ENCODE results near the gene CALML5. TPM values are rescaled to one million over a fixed set of nuclear protein-coding genes. Genes with fewer than 3 reads are reported as not detected.

The CALML5 gene
- total and polyA plus RNA-seq, 2 of the 4 experiments (the other 2 are of a cell fraction) = not detected

GRCh38 chr10:5458949-5459747, 40.2 kb downstream of the CALML5 start:
- Histone ChIP-seq H2BK20ac (ENCODE audit: low read depth, low read length) (no peak overlapping the region), H3K4me3 (ENCODE audit: insufficient read depth, low read depth, low read length) (no peak overlapping the region), H2BK5ac (ENCODE audit: low read depth, low read length, poor library complexity, severe bottlenecking) (no peak overlapping the region), H4K8ac (ENCODE audit: low read depth in 2 of 2, low read length in 2 of 2) (no peak overlapping the region), H2AK5ac (ENCODE audit: low read depth, low read length) (no peak overlapping the region), H3K14ac (replicated peaks; ENCODE audit: low read depth, low read length) (no peak overlapping the region), H3K9ac (ENCODE audit: low read depth, low read length) (no peak overlapping the region), H3K79me1 (ENCODE audit: low read depth in 1 of 2, low read length in 2 of 2) (peaks cover 5 to 7% of the 10 kb centered on the region in 2 experiments; a peak in 2 of 4 replicates), H2AFZ (replicated peaks; ENCODE audit: low read length, poor library complexity) (no peak overlapping the region), H3K4me2 (ENCODE audit: low read depth, low read length) (no peak overlapping the region), H3K4me1 (ENCODE audit: control insufficient read depth, insufficient read depth, low read length) (peaks cover 10% of the 10 kb centered on the region), H3K9me3 (ENCODE audit: control insufficient read depth, insufficient read depth, low read length) (no peaks in the 10 kb centered on the region), H3K23ac (ENCODE audit: low read depth, low read length) (no peak overlapping the region), H4K5ac (ENCODE audit: low read depth, low read length) (no peak overlapping the region), H4K20me1 (ENCODE audit: insufficient read depth, low read length) (no peaks in the 10 kb centered on the region), H3K18ac (ENCODE audit: low read depth, low read length) (no peak overlapping the region), H2BK120ac (ENCODE audit: low read depth, low read length) (no peak overlapping the region), H3K27me3 (ENCODE audit: control insufficient read depth, insufficient read depth, low read length) (no peaks in the 10 kb centered on the region), H3K9me1 (ENCODE audit: insufficient read depth, low read length) (peaks cover 5% of the 10 kb centered on the region), H3K27ac (ENCODE audit: insufficient read depth, low read length) (no peak overlapping the region), H3K36me3 (ENCODE audit: control insufficient read depth, insufficient read depth, low read length) (peaks cover 17% of the 10 kb centered on the region), H3K56ac (ENCODE audit: extremely low read depth, insufficient read depth, low read length) (no peak overlapping the region), H2AK9ac (replicated peaks; ENCODE audit: low read depth, low read length, poor library complexity) (no peak overlapping the region), H2BK15ac (ENCODE audit: low read depth, low read length) (no peak overlapping the region), H3K4ac (ENCODE audit: low read depth, low read length) (no peak overlapping the region), H4K91ac (ENCODE audit: insufficient read depth, low read depth, low read length) (no peak overlapping the region)
- no CpG with 5 or more reads among the region's 8 CpGs for WGBS, 2 experiments (ENCODE audit: extremely low coverage in 2 of 2, insufficient read length in 1 of 2)
- ChIA-PET POLR2A (ENCODE audit: unreplicated experiment) (no interaction called here), CTCF (no interaction called here)
- no peak for DNase-seq
- no TSS peak for BruUV-seq (replicated peaks)
- no peak for TF ChIP-seq CHD1 (IDR thresholded peaks at IDR 0.05; ENCODE audit: low read depth, low read length)
- no peak for TF ChIP-seq BHLHE40 (IDR thresholded peaks at IDR 0.05; ENCODE audit: low read depth, low read length)
- TF ChIP-seq RCOR1 (IDR thresholded peaks at IDR 0.05; ENCODE audit: insufficient replicate concordance, low read length) = no peak
- no peak for TF ChIP-seq SMC3 (IDR thresholded peaks at IDR 0.05; ENCODE audit: low read depth, low read length)
- no peak for TF ChIP-seq CTCF (conservative IDR thresholded peaks at IDR 0.05; ENCODE audit: low read depth, low read length)
- no peak for TF ChIP-seq MAFK (IDR thresholded peaks at IDR 0.05; ENCODE audit: low read depth, low read length)
- TF ChIP-seq CEBPB (IDR thresholded peaks at IDR 0.05; ENCODE audit: low read depth, low read length) = no peak
- no peak for TF ChIP-seq MAZ (IDR thresholded peaks at IDR 0.05; ENCODE audit: borderline replicate concordance, low read depth, low read length)
- TF ChIP-seq POLR2A (IDR thresholded peaks at IDR 0.05; ENCODE audit: low read depth, low read length) = no peak
- ATAC-seq (ENCODE audit: low read depth) = no peak
- in situ Hi-C loops (cut with MboI; ENCODE audit: low sequenced_read_pairs) (loop anchor here (25.0 kb wide), 1 partner anchor 403 kb away; no protein-coding TSS in a partner anchor), dilution Hi-C loops (cut with HindIII; ENCODE audit: low sequenced_read_pairs, unreplicated experiment) (no loop called here), intact Hi-C loops (cut with micrococcal nuclease) (no loop called here)

All from IMR-90 (cell line).